ENCODE measurements around the gene ERVMER34-1.

GRCh38 chr4:52799813-52800212 lies 48.6 kb upstream of the ERVMER34-1 start:
- no peak for TF ChIP-seq EZH2 (IDR thresholded peaks at IDR 0.05; ENCODE audit: borderline replicate concordance, low read depth, low read length, poor library complexity, severe bottlenecking)
- no peak for TF ChIP-seq CTCF (conservative IDR thresholded peaks at IDR 0.05; ENCODE audit: low read depth, low read length)
